Measurements from ENCODE around the gene DCHS1.

The DCHS1 gene

GRCh38 chr11:6596239-6596877 is 59.3 kb downstream of the DCHS1 start:
- TF ChIP-seq, protein P1, sequence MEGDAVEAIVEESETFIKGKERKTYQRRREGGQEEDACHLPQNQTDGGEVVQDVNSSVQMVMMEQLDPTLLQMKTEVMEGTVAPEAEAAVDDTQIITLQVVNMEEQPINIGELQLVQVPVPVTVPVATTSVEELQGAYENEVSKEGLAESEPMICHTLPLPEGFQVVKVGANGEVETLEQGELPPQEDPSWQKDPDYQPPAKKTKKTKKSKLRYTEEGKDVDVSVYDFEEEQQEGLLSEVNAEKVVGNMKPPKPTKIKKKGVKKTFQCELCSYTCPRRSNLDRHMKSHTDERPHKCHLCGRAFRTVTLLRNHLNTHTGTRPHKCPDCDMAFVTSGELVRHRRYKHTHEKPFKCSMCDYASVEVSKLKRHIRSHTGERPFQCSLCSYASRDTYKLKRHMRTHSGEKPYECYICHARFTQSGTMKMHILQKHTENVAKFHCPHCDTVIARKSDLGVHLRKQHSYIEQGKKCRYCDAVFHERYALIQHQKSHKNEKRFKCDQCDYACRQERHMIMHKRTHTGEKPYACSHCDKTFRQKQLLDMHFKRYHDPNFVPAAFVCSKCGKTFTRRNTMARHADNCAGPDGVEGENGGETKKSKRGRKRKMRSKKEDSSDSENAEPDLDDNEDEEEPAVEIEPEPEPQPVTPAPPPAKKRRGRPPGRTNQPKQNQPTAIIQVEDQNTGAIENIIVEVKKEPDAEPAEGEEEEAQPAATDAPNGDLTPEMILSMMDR (conservative IDR thresholded peaks at IDR 0.05; ENCODE audit: low read length): no peak
- DNase-seq (ENCODE audit: low read depth): no peak
- H3K4me3 ChIP-seq (ENCODE audit: low read length): no peak overlapping the region

- no peak for DNase-seq (ENCODE audit: low read depth)
- no peak overlapping the region for H3K4me3 ChIP-seq (ENCODE audit: low read length)
- TF ChIP-seq, protein P1 (conservative IDR thresholded peaks at IDR 0.05; ENCODE audit: low read length): 0 out of 2 replicates have a peak, but pooled peaks have one; percentile 6
These were observed 61.4 kb downstream of the DCHS1 start for GRCh38 chr11:6594142-6594768.

DNA sequence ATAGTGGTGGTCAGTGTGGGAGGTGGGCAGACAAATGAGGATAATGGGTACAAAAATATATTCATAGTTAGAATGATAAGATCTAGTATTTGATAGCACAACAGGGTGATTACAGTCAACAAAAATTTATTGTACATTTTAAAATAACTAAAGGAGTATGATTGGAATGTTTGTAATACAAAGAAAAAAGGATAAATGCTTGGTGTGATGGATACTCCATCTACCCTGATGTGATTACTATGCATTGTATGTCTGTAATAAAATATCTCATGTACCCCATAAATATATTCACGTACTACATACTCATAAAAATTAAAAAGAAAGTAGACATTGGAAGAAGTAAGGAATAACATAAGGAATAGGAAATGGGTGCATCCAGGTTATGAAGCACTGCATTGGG is 67.6 kb downstream of the DCHS1 start:
- H3K4me3 ChIP-seq (ENCODE audit: low read length): no peak overlapping the region
- TF ChIP-seq, protein P1 (conservative IDR thresholded peaks at IDR 0.05; ENCODE audit: low read length): no peak
- DNase-seq (ENCODE audit: low read depth): no peak

GRCh38 chr11:6587360-6587953 is 68.2 kb downstream of the DCHS1 start:
- TF ChIP-seq, protein P1 (conservative IDR thresholded peaks at IDR 0.05; ENCODE audit: low read length): no peak
- DNase-seq (ENCODE audit: low read depth): no peak
- H3K4me3 ChIP-seq (ENCODE audit: low read length): no peak overlapping the region

DNA sequence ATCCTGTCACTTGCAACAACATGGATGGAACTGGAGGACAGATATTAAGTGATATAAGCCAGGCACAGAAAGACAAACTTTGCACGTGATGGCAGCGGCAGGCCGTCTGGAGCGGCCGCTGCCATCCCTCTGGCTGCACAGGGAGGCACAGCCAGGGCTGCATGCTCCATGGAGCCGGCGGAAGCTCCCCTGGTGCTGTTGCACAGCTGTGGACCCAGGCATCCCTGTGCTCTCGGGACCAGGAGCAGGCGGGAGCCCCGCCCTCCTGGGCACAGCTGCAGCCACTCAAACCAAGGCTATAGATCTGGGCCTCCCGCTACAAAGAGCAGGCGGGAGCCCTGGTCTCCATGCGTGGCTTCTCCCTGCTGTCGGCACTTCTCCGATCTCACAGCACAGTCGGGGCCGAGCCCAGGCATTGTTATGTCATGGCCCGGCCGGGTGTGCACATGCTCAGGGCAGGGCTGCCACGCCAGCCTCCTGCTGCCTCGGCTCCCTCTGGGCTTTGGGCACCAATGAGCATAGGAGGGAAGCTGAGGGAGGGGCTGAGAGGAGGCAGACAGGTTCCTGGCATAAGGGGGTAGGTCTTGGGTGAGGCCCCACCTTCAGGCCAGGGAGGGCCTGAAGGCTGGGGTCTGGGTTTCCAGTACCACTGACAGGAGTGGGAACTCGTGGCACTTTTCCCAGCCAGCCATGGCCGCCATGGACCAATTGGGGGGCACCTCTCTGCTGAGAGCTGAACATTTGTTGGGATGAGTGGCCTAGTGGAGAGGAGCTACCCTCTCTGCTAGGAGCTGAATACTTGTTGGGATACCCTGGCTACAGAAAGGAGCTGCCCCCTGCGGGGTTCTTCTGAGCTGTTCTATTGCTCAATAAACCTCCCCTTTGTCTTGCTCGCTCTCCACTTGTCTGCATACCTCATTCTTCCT is 68.9 kb downstream of the DCHS1 start:
- H3K4me3 ChIP-seq (ENCODE audit: low read length): peak overlapping the region; percentile 34
- TF ChIP-seq, protein P1 (conservative IDR thresholded peaks at IDR 0.05; ENCODE audit: low read length): no peak
- DNase-seq (ENCODE audit: low read depth): peak; percentile 32

GRCh38 chr11:6584528-6584927 is 71.1 kb downstream of the DCHS1 start:
- TF ChIP-seq, protein P1 (conservative IDR thresholded peaks at IDR 0.05; ENCODE audit: low read length): no peak
- H3K4me3 ChIP-seq (ENCODE audit: low read length): no peak overlapping the region
- no peak for DNase-seq (ENCODE audit: low read depth)
